Caki2 (cell line): ENCODE results near the gene PBX3. TPM values are rescaled to one million over a fixed set of nuclear protein-coding genes. Genes with fewer than 3 reads are reported as not detected.

Experiments
- DNase-seq: peaks from one replicate; pipeline ENCODE4 v3.0.0-alpha.2; 2015; ENCODE audit warnings: low read depth
- in situ Hi-C: cut with HindIII; loops from 2 replicates; pipeline ENCODE4 v1.10.0; 2016; ENCODE audit warnings: low sequenced_read_pairs, low pct_unique_long_range_greater_than_20kb, mixed read lengths
- total RNA-seq: library from RNA; depleted of rRNA; stranded (reverse); fragments of >200 nt; shearing (Covaris generic); gene quantifications from 2 replicates; pipeline ENCODE4 v1.2.3, GENCODE V29; 2014; ENCODE audit warnings: low replicate concordance; rRNA removed

Gene PBX3
- total RNA-seq, 1 experiment from 2014 or later, result 9.3 TPM

- no peak for DNase-seq
- in situ Hi-C loops, result no loop called here
These were observed 261.9 kb downstream of the PBX3 start for GRCh38 chr9:126009047-126009446.

- in situ Hi-C loops, result no loop called here
These were observed 267.6 kb downstream of the PBX3 start for GRCh38 chr9:126014726-126015125.

GRCh38 chr9:126015424-126015823 lies 268.3 kb downstream of the PBX3 start:
- no peak for DNase-seq
- in situ Hi-C loops, result no loop called here

More at GRCh38 chr9:126014726-126015125, 267.6 kb downstream of the PBX3 start:
- DNase-seq, result no peak

- DNase-seq, result no peak
- in situ Hi-C loops, result no loop called here
These were observed 269.6 kb downstream of the PBX3 start for GRCh38 chr9:126016579-126017290.

Other genes with a start within 250 kb of the PBX3 start
- 68.7 and 140 TPM in 2 replicates for gene MAPKAP1, start 40.2 kb upstream of the PBX3 start, total RNA-seq